Esophagus squamous epithelium (tissue), 5 donors: Measurements from ENCODE around the gene SMKR1. TPM values are rescaled to one million over a fixed set of nuclear protein-coding genes. Genes with fewer than 3 reads are reported as not detected.

ENCODE experiments used
- DNase-seq: peaks from one replicate; lab custom pipeline; 2025; lab: John Stamatoyannopoulos, UW
- H3K27ac ChIP-seq, 4 donors: fragments of 200-600 bp; sonication (generic); one replicate each; pipeline ENCODE4 v1.5.1; 2016 to 2019; ENCODE audit warnings: mild to moderate bottlenecking in 1 of 4
- H3K27me3 ChIP-seq, 4 donors: fragments of 200-600 bp; sonication (generic); 1 replicate in 3 of 4; 2 replicates in 1 of 4; pipeline versions ENCODE4 v1.5.1 to v1.6.0; 2017 to 2021; ENCODE audit warnings: antibody characterized with exemption in 1 of 4
- H3K36me3 ChIP-seq, 3 donors: fragments of 200-600 bp; sonication (generic); one replicate each; pipeline ENCODE4 v1.5.1; 2016 to 2019
- H3K4me1 ChIP-seq, 3 donors: fragments of 200-600 bp; sonication (generic); one replicate each; pipeline ENCODE4 v1.5.1; 2017 to 2019
- H3K4me3 ChIP-seq, 4 donors: fragments of 200-600 bp; sonication (generic); 1 replicate in 3 of 4; 2 replicates in 1 of 4; pipeline ENCODE4 v1.5.1; 2016 to 2019; ENCODE audit warnings: mild to moderate bottlenecking in 2 of 4, moderate library complexity in 1 of 4
- H3K9me3 ChIP-seq, 3 donors: fragments of 200-600 bp; sonication (generic); one replicate each; pipeline ENCODE4 v1.5.1; 2016 to 2019
- POLR2A ChIP-seq, 4 donors: fragments of 450-650 bp; IDR thresholded peaks; one replicate each; pipeline ENCODE4 v1.6.1; 2017; ENCODE audit warnings: antibody characterized with exemption in 4 of 4, mild to moderate bottlenecking in 4 of 4, moderate library complexity in 3 of 4
- WGBS, 2 donors: methylation state at CpG; one replicate each; pipeline ENCODE4 v1.1.5; 2018; 5-methylcytosine and 5-hydroxymethylcytosine counted together
- intact Hi-C: fragments of 100-400 bp; cut with DNase I; formaldehyde crosslinking; loops from one replicate; pipeline ENCODE4 v1.15.0; 2022
- total RNA-seq, 4 donors: library from RNA; depleted of rRNA; stranded (reverse); fragments of >200 nt; gene quantifications; one replicate each; pipeline ENCODE4 v1.1.0, GENCODE V29; 2016
- TF ChIP-seq, protein P1 (sequence below), 6 experiments: fragments of 450-650 bp in 4 of 6; fragments of 200-600 bp in 2 of 6; sonication (generic) in 2 of 6; IDR thresholded peaks; one replicate each; pipeline ENCODE4 v1.5.1; 2016 to 2019; ENCODE audit warnings: antibody characterized with exemption in 6 of 6, mild to moderate bottlenecking in 4 of 6, moderate library complexity in 4 of 6
- donor health status: DM: yes; HTN: yes; CAD: no.

SMKR1 gene
- total RNA-seq, 4 donors from 2014 or later = 1.7 TPM; not detected in 3

GRCh38 chr7:129465080-129465479 lies 37.3 kb upstream of the SMKR1 start:
- Histone ChIP-seq H3K4me1 (no peaks in the 10 kb centered on the region), H3K36me3 (no peaks in the 10 kb centered on the region), H3K4me3 (no peak overlapping the region), H3K27ac (no peak overlapping the region), H3K9me3 (no peaks in the 10 kb centered on the region), H3K27me3 (no peaks in the 10 kb centered on the region)
- intact Hi-C loops = no loop called here
- 71 to 72% methylated on average over 2 of the region's 2 CpGs for WGBS, 2 donors
- no peak for TF ChIP-seq POLR2A (IDR thresholded peaks at IDR 0.05)
- TF ChIP-seq, protein P1, sequence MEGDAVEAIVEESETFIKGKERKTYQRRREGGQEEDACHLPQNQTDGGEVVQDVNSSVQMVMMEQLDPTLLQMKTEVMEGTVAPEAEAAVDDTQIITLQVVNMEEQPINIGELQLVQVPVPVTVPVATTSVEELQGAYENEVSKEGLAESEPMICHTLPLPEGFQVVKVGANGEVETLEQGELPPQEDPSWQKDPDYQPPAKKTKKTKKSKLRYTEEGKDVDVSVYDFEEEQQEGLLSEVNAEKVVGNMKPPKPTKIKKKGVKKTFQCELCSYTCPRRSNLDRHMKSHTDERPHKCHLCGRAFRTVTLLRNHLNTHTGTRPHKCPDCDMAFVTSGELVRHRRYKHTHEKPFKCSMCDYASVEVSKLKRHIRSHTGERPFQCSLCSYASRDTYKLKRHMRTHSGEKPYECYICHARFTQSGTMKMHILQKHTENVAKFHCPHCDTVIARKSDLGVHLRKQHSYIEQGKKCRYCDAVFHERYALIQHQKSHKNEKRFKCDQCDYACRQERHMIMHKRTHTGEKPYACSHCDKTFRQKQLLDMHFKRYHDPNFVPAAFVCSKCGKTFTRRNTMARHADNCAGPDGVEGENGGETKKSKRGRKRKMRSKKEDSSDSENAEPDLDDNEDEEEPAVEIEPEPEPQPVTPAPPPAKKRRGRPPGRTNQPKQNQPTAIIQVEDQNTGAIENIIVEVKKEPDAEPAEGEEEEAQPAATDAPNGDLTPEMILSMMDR (IDR thresholded peaks at IDR 0.05) = no peak
- DNase-seq = no peak

GRCh38 chr7:129466796-129467195 lies 35.5 kb upstream of the SMKR1 start:
- DNase-seq = no peak
- H3K9me3 ChIP-seq = no peaks in the 10 kb centered on the region
- H3K4me3 ChIP-seq = no peak overlapping the region
- no peaks in the 10 kb centered on the region for H3K4me1 ChIP-seq
- no peaks in the 10 kb centered on the region for H3K27me3 ChIP-seq
- no peak overlapping the region for H3K27ac ChIP-seq
- 72 to 76% methylated on average over 3 of the region's 3 CpGs for WGBS, 2 donors
- H3K36me3 ChIP-seq = no peaks in the 10 kb centered on the region
- TF ChIP-seq POLR2A (IDR thresholded peaks at IDR 0.05) = no peak
- TF ChIP-seq, protein P1 (IDR thresholded peaks at IDR 0.05) = no peak
- intact Hi-C loops = no loop called here

- H3K4me1 ChIP-seq = no peaks in the 10 kb centered on the region
- DNase-seq = no peak
- H3K9me3 ChIP-seq = no peaks in the 10 kb centered on the region
- no peaks in the 10 kb centered on the region for H3K27me3 ChIP-seq
- no peaks in the 10 kb centered on the region for H3K36me3 ChIP-seq
- H3K4me3 ChIP-seq = no peak overlapping the region
- H3K27ac ChIP-seq = no peak overlapping the region
- WGBS, 2 donors = 69 to 75% methylated on average over 1 of the region's 1 CpG
- intact Hi-C loops = no loop called here
- TF ChIP-seq, protein P1 (IDR thresholded peaks at IDR 0.05) = no peak
- no peak for TF ChIP-seq POLR2A (IDR thresholded peaks at IDR 0.05)
These were observed 34.2 kb upstream of the SMKR1 start for GRCh38 chr7:129468087-129468486.

- Histone ChIP-seq H3K9me3 (no peaks in the 10 kb centered on the region), H3K4me1 (no peaks in the 10 kb centered on the region), H3K4me3 (no peak overlapping the region), H3K27ac (no peak overlapping the region), H3K36me3 (no peaks in the 10 kb centered on the region), H3K27me3 (no peaks in the 10 kb centered on the region)
- intact Hi-C loops = no loop called here
- 76 to 88% methylated on average over 4 of the region's 4 CpGs for WGBS, 2 donors
- no peak for DNase-seq
- TF ChIP-seq POLR2A (IDR thresholded peaks at IDR 0.05) = no peak
- TF ChIP-seq, protein P1 (IDR thresholded peaks at IDR 0.05) = no peak
These were observed 33.8 kb upstream of the SMKR1 start for GRCh38 chr7:129468547-129468946.

- no peaks in the 10 kb centered on the region for H3K9me3 ChIP-seq
- H3K4me3 ChIP-seq = no peak overlapping the region
- H3K27me3 ChIP-seq = no peaks in the 10 kb centered on the region
- H3K27ac ChIP-seq = no peak overlapping the region
- H3K4me1 ChIP-seq = no peaks in the 10 kb centered on the region
- no peaks in the 10 kb centered on the region for H3K36me3 ChIP-seq
- intact Hi-C loops = no loop called here
- no peak for DNase-seq
- no peak for TF ChIP-seq POLR2A (IDR thresholded peaks at IDR 0.05)
- TF ChIP-seq, protein P1 (IDR thresholded peaks at IDR 0.05) = no peak
These were observed 32.4 kb upstream of the SMKR1 start for GRCh38 chr7:129469930-129470329.
